ENCODE measurements around the gene DAPK1. TPM values are rescaled to one million over a fixed set of nuclear protein-coding genes. Genes with fewer than 3 reads are reported as not detected.

DAPK1 gene
- total and polyA plus RNA-seq, 10 of the 15 experiments (the other 5 are each of a cell fraction or from before 2014, with no cell fraction given), result 8.2 to 94.7 (median 51.6) TPM

GRCh38 chr9:87464110-87464991 lies 33.3 kb upstream of the DAPK1 start (continued):
- no peak for TF ChIP-seq E2F8 (IDR thresholded peaks at IDR 0.05; ENCODE audit: low read depth, partially characterized antibody)
- TF ChIP-seq IRF5 (IDR thresholded peaks at IDR 0.05; ENCODE audit: borderline replicate concordance), result no peak
- 0 out of 2 replicates have a peak, but pooled peaks have one; percentile 50 for TF ChIP-seq CHD2 (IDR thresholded peaks at IDR 0.05; ENCODE audit: borderline replicate concordance, low read depth, low read length)
- TF ChIP-seq FOXK2 (IDR thresholded peaks at IDR 0.05), result no peak
- no peak for TF ChIP-seq NRF1 (conservative IDR thresholded peaks at IDR 0.05; ENCODE audit: low read depth, low read length)
- TF ChIP-seq CBFB (IDR thresholded peaks at IDR 0.05; ENCODE audit: low read depth), result no peak
- no peak for TF ChIP-seq HSF1 (IDR thresholded peaks at IDR 0.05; ENCODE audit: low read depth, low read length)
- TF ChIP-seq MYB (IDR thresholded peaks at IDR 0.05; ENCODE audit: borderline replicate concordance, low read depth, low read length), result no peak
- TF ChIP-seq PBX3 (IDR thresholded peaks at IDR 0.05; ENCODE audit: insufficient replicate concordance, low read depth, low read length), result no peak
- 0 out of 4 replicates have a peak, but pooled peaks of 1 of the 2 experiments have one; percentile 6 for TF ChIP-seq SRF (IDR thresholded peaks at IDR 0.05; ENCODE audit: low read depth in 2 of 2, low read length in 2 of 2)
- no peak for TF ChIP-seq LARP7 (IDR thresholded peaks at IDR 0.05)
- TF ChIP-seq HDGF (IDR thresholded peaks at IDR 0.05), result 0 out of 2 replicates have a peak, but pooled peaks have one; percentile 1
- peak; percentile 89 for TF ChIP-seq EED (IDR thresholded peaks at IDR 0.05; ENCODE audit: low read depth)
- no peak for TF ChIP-seq RFX5 (IDR thresholded peaks at IDR 0.05; ENCODE audit: low read depth, low read length)
- no peak for TF ChIP-seq NFYA (IDR thresholded peaks at IDR 0.05; ENCODE audit: borderline replicate concordance, low read depth, low read length)
- no peak for TF ChIP-seq SMC3 (IDR thresholded peaks at IDR 0.05; ENCODE audit: borderline replicate concordance, low read length)
- 0 out of 2 replicates have a peak, but pooled peaks have one; percentile 9 for TF ChIP-seq NBN (IDR thresholded peaks at IDR 0.05)
- TF ChIP-seq ATF7 (IDR thresholded peaks at IDR 0.05; ENCODE audit: low read depth), result peak; percentile 57
- no peak for TF ChIP-seq SREBF1 (IDR thresholded peaks at IDR 0.05; ENCODE audit: low read length)
- peak; percentile 59; the same call in 1 of the 2 replicates for TF ChIP-seq POLR2AphosphoS5 (IDR thresholded peaks at IDR 0.05; ENCODE audit: low read length)
- TF ChIP-seq TBL1XR1 (IDR thresholded peaks at IDR 0.05; ENCODE audit: low read depth, low read length), result peak; percentile 67
- no peak for TF ChIP-seq KLF5 (IDR thresholded peaks at IDR 0.05; ENCODE audit: partially characterized antibody)
- no peak for TF ChIP-seq ZNF384 (IDR thresholded peaks at IDR 0.05; ENCODE audit: borderline replicate concordance, low read depth, low read length)
- peak; percentile 82 for TF ChIP-seq FOXM1 (IDR thresholded peaks at IDR 0.05; ENCODE audit: low read depth, low read length)
